Prostate gland (tissue), 2 donors: Measurements from ENCODE around the gene FGGY.

Source experiments
- POLR2A ChIP-seq: fragments of 450-650 bp; IDR thresholded peaks from one replicate; pipeline ENCODE4 v1.6.1; 2016; ENCODE audit warnings: antibody characterized with exemption, mild to moderate bottlenecking
- POLR2AphosphoS5 ChIP-seq: sonication (generic); formaldehyde crosslinking; IDR thresholded peaks from one replicate; pipeline ENCODE4 v1.6.1; 2017; ENCODE audit warnings: antibody characterized with exemption
- TF ChIP-seq, protein P1 (sequence below), 4 experiments: fragments of 200-600 bp in 2 of 4; fragments of 450-650 bp in 2 of 4; sonication (generic) in 2 of 4; IDR thresholded peaks; 1 replicate in 3 of 4; 2 replicates in 1 of 4; pipeline ENCODE4 v1.5.1; 2016 to 2019; ENCODE audit warnings: antibody characterized with exemption in 4 of 4, mild to moderate bottlenecking in 2 of 4, moderate library complexity in 2 of 4

DNA sequence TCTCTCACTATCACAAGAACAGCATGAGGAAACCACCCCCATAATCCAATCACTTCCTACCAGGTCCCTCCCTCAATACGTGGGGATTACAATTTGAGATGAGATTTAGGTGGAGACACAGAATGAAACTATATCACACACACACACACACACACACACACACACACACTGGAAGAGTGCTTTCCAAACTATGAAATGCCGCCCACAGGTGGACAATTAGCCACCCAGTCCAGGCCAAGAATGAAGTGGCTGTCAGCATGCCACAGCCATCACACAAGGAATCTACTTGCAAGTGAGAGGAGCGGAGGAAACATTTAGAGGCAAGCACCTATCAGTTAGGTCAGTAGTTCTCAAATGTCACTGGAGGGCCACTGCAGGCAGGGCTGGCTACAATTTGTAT lies 412.4 kb downstream of the FGGY start:
- TF ChIP-seq POLR2A (no peak), POLR2AphosphoS5 (no peak)
- TF ChIP-seq, protein P1, sequence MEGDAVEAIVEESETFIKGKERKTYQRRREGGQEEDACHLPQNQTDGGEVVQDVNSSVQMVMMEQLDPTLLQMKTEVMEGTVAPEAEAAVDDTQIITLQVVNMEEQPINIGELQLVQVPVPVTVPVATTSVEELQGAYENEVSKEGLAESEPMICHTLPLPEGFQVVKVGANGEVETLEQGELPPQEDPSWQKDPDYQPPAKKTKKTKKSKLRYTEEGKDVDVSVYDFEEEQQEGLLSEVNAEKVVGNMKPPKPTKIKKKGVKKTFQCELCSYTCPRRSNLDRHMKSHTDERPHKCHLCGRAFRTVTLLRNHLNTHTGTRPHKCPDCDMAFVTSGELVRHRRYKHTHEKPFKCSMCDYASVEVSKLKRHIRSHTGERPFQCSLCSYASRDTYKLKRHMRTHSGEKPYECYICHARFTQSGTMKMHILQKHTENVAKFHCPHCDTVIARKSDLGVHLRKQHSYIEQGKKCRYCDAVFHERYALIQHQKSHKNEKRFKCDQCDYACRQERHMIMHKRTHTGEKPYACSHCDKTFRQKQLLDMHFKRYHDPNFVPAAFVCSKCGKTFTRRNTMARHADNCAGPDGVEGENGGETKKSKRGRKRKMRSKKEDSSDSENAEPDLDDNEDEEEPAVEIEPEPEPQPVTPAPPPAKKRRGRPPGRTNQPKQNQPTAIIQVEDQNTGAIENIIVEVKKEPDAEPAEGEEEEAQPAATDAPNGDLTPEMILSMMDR (IDR thresholded peaks at IDR 0.05), result no peak
